Activated CD4-positive, CD25-positive, alpha-beta regulatory T cell (primary cell): Measurements from ENCODE around the gene CLSTN2.

Experiments used
- DNase-seq, 4 experiments: peaks; one replicate each; lab custom pipeline; 2025; lab: John Stamatoyannopoulos, UW

CLSTN2 gene

DNA sequence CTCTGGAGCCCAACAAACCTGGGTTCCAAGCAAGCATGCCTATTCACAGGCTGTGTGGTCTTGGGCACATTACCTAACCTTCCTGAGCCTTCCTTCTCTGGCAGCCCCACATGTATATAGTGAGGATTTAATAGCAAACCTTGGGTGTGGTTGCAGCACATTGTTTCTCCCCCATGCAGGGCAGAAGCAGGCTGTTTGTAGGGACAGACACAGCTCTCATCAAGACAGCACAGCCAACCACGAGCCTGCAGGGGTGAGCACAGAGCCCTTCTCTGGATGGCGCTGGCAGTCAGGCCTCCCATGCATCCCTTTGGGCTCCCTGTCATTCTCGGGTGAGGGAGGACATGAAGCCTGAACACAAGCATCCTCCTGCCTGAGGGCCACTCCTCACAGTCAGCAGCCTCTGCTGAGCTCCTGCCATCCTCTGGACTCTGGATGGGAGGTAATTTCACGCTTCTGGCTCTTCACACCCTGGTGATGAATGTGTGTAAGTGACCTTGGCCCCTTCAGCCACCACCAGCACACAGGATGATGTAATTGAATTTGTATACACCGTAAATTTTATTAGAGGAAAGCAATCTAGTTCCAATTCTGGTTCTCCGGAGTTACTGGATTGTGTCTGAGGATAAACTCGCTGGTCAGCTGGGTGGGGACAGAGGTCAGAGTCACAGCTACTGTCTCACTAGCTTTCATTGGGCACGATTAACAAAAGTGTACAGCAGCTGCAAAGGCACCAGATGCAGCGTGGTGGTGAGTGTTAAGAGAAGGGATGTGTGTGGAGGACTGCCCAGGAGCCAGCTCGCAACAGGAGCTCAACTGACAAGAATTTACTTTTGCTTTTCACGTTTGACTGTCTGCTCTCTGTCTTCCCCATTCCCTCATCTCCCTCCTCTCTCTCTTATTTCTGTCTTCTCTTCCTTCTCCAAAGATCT is 118.1 kb downstream of the CLSTN2 start:
- DNase-seq, result no peak

- DNase-seq, result no peak
Measured at GRCh38 chr3:140053794-140054193, 118.8 kb downstream of the CLSTN2 start.

DNA sequence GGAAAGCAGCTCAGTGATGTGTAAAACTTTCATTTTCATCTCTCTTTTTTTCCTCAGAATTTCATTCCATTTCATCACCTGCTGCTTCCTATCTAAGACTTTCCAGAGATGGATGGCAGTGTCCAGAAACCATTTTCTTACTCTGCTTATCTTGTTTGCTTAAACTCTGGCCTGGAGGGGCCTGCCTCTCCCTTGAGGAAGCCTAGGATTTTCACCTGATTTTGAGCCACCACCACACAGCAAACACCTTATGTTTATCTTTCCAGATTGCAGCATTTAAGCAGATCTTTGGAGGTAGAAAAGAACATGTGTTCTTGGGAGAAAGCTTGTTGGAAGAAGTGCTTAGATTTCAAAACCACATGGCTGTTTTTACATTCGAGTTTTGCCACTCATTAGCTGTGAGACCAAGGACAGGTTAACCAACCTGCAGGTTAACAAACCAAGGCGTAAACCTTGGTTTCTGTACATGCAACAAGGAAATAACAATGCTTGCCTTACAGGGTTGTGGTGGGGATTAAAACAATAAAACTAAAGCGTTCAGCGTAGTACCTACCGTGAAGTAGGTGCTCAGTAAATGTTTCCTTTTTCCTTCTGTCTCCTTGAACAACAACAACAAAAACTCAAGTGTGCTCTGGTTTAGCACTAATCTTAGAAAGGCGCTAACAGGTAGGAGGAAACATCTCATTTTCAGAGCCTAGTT is 120.3 kb downstream of the CLSTN2 start:
- no peak for DNase-seq

DNA sequence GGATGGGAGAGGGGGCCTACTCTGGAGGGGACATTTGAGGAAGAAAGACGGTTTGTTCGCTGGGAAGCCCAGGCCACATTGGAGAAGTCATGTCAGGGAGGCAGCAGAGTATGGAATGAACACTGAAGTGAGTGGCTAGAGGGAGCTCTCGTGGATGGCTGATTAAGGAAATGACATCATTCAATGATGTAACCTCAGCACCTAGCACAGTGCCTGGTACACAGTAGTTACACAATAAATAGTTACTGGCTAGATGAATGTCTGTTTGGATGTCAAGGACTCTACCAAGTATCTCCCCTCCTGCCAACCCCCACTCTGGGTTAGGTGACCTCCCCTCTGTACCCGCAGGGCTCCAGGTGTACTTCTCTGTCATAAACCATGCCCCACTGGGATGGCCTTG is 121.1 kb downstream of the CLSTN2 start:
- DNase-seq, result no peak

- DNase-seq, result no peak
Measured at GRCh38 chr3:140061211-140061610, 126.2 kb downstream of the CLSTN2 start.

GRCh38 chr3:140062461-140062860 is 127.5 kb downstream of the CLSTN2 start:
- no peak for DNase-seq

DNA sequence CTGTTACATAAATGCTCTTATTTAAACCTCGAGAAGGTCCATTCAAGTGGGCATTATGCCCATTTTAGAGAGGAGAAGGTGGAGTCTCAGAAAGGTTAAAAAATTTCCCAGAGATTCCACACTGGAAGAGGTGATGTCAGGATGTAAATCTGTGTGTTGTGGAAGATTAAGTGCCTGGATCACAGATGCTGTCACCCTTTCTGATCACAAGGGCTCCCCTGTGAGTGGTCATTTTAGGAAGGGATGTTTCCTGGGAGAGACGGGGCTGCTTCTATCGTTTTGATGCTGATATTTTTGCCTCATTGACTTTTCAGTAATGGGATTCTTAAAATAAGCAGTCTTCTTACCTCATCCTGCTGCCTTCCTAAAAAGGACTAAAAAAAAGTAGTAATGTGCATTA is 132.5 kb downstream of the CLSTN2 start:
- no peak for DNase-seq

- DNase-seq, result no peak
Measured at GRCh38 chr3:140068494-140069017, 133.6 kb downstream of the CLSTN2 start.

DNA sequence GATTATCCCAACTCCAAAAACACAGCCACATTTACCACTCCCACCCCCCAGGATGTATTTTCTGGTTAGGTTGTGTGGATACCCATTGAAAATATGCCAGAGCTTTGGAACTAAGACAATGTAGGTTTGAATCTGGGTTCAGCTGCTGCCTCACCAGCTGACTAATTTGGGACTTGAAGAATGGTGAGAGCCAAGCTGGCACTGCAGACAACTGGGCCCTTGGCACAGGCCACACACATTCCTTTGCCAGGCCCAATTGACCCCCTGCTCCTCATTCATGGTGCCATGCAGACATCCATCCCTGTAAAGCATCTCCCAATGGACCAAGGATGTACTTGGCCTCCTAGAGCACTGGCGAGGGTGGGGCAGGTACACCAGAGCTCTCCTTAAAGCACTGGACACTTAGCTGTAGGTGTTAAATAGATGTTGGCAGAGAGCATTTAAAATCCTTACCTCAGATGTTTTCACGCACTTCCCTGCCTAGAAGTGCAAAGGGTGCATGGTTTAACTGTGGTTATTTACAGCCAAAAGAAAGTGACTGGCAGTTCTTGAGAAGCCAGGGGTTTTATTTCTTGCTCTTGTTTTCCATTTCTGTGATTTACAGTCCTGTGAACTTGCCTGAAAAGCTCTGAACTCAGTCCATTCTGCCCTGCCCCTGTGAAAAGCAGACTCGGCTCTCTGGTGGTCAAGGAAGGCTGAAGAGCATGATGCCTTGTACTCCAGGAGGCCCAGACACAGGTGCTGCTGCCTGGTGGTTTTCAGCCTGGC is 138.5 kb downstream of the CLSTN2 start:
- no peak for DNase-seq

DNA sequence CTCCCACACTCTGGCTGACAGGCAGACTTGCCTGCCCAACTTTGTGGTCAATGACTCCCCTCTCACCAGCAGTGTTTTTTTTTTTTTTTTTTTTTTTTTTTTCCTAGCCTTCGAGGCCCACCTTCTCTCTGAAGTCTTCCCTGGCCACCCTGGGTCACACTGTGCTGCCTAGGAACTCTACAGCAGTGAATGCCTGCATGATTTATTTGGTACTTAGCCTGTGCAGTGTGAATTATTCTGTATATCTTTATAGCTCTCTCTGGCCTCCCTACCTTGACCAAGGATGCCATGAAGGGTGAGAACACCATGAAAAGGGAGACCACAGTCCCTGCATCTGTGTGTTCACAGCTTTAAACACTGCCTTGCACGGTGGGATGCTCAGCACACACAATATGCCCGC is 141.6 kb downstream of the CLSTN2 start:
- no peak for DNase-seq

DNA sequence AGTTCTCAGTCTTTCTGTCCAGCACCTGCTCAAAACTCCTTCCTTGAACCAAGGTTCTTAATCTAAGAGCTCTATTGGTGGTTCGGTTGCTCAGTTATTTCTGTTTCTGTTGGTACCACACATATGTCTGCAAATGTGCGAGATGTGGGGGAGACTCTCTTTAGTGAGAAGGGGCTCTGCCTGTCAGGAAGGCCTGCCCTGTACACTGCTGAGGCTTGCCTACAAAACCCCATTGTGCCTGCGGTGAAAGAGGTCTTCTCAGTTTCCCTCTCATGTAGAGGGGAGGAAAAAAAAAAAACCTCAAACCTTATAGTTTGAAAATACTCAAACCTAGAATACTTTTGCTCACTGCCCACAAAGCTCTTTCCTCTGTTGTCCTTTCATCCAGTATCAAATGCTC is 142.4 kb downstream of the CLSTN2 start:
- no peak for DNase-seq

- no peak for DNase-seq
Measured at GRCh38 chr3:140078343-140078742, 143.4 kb downstream of the CLSTN2 start.

DNA sequence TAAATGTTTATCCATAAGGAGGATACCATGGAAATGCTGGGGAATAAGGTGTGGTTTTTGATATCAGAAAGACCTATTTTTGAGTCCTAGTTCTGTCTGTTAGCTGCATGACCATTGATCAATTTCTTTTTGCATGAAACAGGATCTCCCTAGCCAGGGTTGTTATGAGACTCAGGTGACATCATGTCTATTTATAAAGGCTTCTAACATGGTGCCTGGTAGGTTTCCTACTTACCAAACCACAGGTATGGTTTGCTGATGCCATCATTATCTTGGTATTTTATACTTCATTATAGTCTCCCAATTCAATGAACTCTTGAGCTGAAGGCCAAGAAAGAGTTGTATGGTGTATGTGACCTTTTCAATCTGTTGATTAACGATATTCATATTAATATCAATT is 144.0 kb downstream of the CLSTN2 start:
- no peak for DNase-seq

DNA sequence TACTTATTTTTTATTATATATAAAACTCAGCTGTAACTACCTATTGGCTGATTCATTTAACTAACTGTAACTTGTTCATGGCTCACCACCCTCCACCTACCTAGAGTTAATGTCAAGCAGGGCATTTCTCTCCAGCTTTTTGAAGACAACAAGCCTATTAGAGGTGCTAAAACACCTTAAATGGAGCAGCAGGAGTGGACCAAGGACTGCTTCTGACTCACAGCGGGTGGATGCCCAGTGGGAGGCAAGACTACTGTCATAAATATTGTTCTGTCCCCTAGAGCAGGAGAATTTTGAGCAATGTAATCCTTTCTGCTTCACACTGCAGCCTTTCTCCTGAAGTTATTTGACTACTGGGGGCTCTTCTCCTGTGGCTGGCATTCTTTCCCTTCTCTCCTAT is 146.9 kb downstream of the CLSTN2 start:
- no peak for DNase-seq

GRCh38 chr3:140085001-140085400 is 150.0 kb downstream of the CLSTN2 start:
- no peak for DNase-seq

DNA sequence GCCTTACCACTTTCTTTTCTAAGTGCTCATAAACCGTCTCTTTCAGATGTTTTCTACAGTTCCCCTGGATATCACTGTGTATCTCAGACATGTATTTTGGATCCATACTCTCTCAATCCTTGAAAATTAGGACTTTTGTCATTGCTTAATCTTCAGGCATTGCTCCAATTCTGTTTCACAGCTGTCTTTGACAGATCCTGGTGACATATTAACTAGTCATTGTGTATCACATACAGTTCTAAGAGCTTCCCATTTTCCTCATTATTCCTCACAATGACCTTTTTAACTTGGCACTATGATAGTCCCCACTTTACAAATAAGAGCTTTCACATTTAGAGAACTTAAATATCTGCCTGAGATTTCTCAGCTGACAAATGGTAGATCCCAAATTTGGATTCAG is 151.7 kb downstream of the CLSTN2 start:
- DNase-seq, result no peak

DNA sequence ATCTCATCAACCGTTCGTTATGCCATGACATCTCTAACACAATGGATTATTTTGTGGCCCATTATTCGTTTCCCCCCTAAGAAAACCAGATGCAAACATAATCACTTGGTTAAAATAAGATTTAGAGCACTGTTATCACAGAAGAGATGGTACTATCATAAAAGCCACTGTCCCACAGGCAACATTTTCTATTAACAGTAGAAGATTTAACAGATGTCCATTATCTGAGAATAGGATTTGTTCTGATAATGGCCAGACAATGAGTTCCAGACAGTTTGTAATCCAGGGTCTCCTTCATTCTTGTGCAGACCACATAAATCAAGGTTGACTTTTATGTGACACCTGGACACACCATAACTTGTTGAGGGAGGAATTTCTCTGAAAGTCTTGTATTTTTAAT is 153.1 kb downstream of the CLSTN2 start:
- no peak for DNase-seq

DNA sequence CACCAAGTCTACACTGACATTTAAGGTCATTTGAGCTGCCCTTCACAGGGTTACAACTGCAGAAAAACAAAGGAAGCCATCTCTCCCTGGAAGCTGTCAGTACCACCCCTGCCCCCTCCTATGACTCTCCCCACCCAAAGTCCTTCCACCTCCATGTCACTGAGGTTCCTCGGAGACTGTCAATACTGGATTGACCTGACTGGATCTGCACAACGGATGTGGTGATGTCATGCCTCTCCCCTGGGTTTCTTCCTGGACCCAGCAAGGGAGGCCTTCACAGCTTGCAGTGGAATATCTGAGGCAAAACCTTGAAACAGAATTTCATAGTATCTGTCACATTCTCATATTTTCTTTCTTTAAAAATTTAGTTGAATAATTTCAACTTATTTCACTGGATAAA is 153.5 kb downstream of the CLSTN2 start:
- no peak for DNase-seq

DNA sequence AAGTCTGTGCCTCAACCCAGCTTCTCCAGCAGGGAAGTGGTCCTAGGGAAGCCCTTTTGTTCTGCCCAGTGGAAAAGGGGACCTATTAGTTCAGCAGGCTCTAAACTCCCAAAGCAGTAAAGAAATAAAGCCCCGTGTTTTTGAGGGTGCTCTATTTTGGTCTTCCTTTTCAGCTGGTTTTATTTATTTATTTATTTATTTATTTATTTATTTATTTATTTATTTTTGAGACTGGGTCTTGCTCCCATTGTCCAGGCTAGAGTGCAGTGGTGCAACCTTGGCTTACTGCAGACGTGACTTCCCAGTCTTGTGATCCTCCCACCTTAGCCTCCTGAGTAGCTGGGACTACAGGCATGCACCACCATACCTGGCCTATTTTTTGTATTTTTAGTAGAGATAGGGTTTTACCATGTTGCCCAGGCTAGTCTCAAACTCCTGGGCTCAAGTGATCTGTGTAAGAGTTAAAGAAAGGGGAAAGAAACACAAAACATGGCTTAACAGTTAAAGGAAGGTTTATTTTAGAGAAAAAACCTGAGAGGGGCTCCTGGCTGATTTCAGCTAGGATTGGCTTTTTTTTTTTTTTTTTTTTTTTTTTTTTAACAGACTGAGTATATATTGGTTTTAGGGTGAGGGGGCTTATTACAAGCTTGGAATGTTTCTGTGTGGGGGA is 154.6 kb downstream of the CLSTN2 start:
- DNase-seq, result no peak

DNA sequence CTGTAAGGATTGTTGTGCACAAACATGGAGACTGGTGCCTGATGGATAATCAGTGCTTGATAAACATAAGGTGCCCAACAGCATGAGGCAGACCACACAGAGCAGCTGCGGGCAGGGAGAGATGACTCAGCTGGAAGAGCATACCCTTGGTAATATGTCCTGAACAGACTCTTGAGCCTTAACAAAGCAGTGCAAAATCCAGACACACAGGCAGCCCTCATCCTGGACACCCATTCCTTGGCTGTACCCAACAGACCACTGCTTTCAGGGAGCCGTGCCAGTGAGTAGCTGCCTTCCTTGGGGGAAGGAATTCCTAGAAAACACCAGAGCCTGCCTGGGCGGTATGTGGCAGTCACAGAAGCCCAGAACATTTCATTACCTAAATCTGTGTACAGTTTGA is 156.2 kb downstream of the CLSTN2 start:
- no peak for DNase-seq

- no peak for DNase-seq
Measured at GRCh38 chr3:140092848-140093536, 158.0 kb downstream of the CLSTN2 start.
